GM19397 (cell line): ENCODE data around the gene TRMT11.
"Not testable (repeated sequence)": the region's sequence is repeated elsewhere in the genome, so short reads cannot be mapped to it uniquely, and the experiment has no call there.

Experiments
- ATAC-seq: cut with Tn5 transposase; IDR thresholded peaks from one replicate; pipeline ENCODE4 v1.9.1; 2021; ENCODE audit warnings: mild to moderate bottlenecking, moderate library complexity; ENCODE audit not compliant: unreplicated experiment

The TRMT11 gene

GRCh38 chr6:125991653-125992052, 5.3 kb downstream of the TRMT11 start:
- no peak for ATAC-seq

- no peak for ATAC-seq
These were observed 8.5 kb downstream of the TRMT11 start for GRCh38 chr6:125994670-125995488.

GRCh38 chr6:125995972-125996580, 9.7 kb downstream of the TRMT11 start:
- ATAC-seq: peak; percentile 97

- ATAC-seq: no peak
These were observed 16.7 kb downstream of the TRMT11 start for GRCh38 chr6:126002755-126003679.

GRCh38 chr6:126007800-126008199, 21.5 kb downstream of the TRMT11 start:
- no peak for ATAC-seq

GRCh38 chr6:126010040-126010439, 23.7 kb downstream of the TRMT11 start:
- ATAC-seq: no peak

GRCh38 chr6:126015863-126016262, 29.5 kb downstream of the TRMT11 start:
- no peak for ATAC-seq

- no peak for ATAC-seq
These were observed 30.3 kb downstream of the TRMT11 start for GRCh38 chr6:126016591-126016990.

- no peak for ATAC-seq
These were observed 31.3 kb downstream of the TRMT11 start for GRCh38 chr6:126017668-126018067.

GRCh38 chr6:126020305-126021050, 34.1 kb downstream of the TRMT11 start:
- no peak for ATAC-seq

- not testable (repeated sequence) for ATAC-seq
These were observed 37.1 kb downstream of the TRMT11 start for GRCh38 chr6:126023474-126023873.

GRCh38 chr6:126026001-126026400, 39.7 kb downstream of the TRMT11 start:
- no peak for ATAC-seq

- ATAC-seq: no peak
These were observed 41.3 kb downstream of the TRMT11 start for GRCh38 chr6:126027601-126028000.

- no peak for ATAC-seq
These were observed 43.7 kb downstream of the TRMT11 start for GRCh38 chr6:126030045-126030444.

GRCh38 chr6:126033696-126034095, 47.4 kb downstream of the TRMT11 start:
- ATAC-seq: peak; percentile 48

GRCh38 chr6:126034656-126035055, 48.3 kb downstream of the TRMT11 start:
- no peak for ATAC-seq

- no peak for ATAC-seq
These were observed 49.4 kb downstream of the TRMT11 start for GRCh38 chr6:126035764-126036163.

- no peak for ATAC-seq
These were observed 51.9 kb downstream of the TRMT11 start for GRCh38 chr6:126038234-126038633.

GRCh38 chr6:126039284-126039683, 52.9 kb downstream of the TRMT11 start:
- no peak for ATAC-seq

- ATAC-seq: no peak
These were observed 54.1 kb downstream of the TRMT11 start for GRCh38 chr6:126040394-126040793.

GRCh38 chr6:126040826-126041225, 54.5 kb downstream of the TRMT11 start:
- no peak for ATAC-seq
